ENCODE measurements around the gene CCDC68. TPM values are rescaled to one million over a fixed set of nuclear protein-coding genes. Genes with fewer than 3 reads are reported as not detected.

CCDC68 gene
- total RNA-seq, 1 donor from 2014 or later, result not detected

DNA sequence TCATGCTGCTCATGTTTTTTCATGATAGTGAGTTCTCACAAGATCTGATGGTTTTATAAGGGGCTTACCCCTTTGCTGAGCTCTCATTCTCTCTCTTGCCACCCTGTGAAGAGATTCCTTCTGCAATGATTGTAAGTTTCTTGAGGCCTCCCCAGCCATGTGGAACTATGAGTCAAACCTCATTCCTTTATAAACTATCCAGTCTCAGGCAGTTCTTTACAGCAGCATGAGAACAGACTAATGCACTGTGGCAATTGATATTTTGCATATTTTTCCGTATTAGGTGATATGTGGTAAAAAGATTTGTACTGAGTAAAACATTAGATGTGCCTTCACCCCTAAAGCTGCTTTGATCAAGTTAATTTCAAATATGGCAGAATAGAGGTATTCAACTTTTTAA, 82.2 kb downstream of the CCDC68 start:
- no peak overlapping the region for H3K27ac Mint-ChIP-seq (ENCODE audit: unreplicated experiment)
- TF ChIP-seq, protein P1, sequence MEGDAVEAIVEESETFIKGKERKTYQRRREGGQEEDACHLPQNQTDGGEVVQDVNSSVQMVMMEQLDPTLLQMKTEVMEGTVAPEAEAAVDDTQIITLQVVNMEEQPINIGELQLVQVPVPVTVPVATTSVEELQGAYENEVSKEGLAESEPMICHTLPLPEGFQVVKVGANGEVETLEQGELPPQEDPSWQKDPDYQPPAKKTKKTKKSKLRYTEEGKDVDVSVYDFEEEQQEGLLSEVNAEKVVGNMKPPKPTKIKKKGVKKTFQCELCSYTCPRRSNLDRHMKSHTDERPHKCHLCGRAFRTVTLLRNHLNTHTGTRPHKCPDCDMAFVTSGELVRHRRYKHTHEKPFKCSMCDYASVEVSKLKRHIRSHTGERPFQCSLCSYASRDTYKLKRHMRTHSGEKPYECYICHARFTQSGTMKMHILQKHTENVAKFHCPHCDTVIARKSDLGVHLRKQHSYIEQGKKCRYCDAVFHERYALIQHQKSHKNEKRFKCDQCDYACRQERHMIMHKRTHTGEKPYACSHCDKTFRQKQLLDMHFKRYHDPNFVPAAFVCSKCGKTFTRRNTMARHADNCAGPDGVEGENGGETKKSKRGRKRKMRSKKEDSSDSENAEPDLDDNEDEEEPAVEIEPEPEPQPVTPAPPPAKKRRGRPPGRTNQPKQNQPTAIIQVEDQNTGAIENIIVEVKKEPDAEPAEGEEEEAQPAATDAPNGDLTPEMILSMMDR (IDR thresholded peaks at IDR 0.05; ENCODE audit: partially characterized antibody, unreplicated experiment), result no peak

DNA sequence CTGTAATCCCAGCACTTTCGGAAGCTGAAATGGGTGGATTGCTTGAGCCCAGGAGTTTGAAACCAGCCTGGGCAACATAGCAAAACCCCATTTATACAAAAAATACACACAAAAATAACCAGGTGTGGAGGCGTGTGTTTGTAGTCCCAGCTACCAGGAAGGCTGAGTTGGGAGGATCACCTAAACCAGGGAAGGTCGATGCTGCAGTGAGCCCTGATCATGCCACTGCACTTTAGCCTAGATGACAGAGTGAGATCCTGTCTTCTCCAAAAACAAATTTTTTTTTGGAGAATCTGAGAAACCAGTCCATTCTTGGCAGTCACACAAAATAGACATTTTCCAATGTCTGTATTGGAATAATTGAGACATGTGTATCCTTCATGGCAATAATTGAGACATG, 84.2 kb downstream of the CCDC68 start:
- Mint-ChIP-seq H3K4me1 (ENCODE audit: low read depth, unreplicated experiment) (peaks cover 2% of the 10 kb centered on the region), H3K27ac (ENCODE audit: unreplicated experiment) (no peak overlapping the region), H3K4me3 (ENCODE audit: unreplicated experiment) (no peak overlapping the region), H3K27me3 (ENCODE audit: unreplicated experiment) (no peaks in the 10 kb centered on the region), H3K36me3 (ENCODE audit: unreplicated experiment) (no peaks in the 10 kb centered on the region), H3K9me3 (ENCODE audit: unreplicated experiment) (peaks cover 1% of the 10 kb centered on the region)
- DNase-seq, result no peak
- TF ChIP-seq, protein P1 (IDR thresholded peaks at IDR 0.05; ENCODE audit: partially characterized antibody, unreplicated experiment), result no peak

More for the DNA sequence above, 82.2 kb downstream of the CCDC68 start:
- Mint-ChIP-seq H3K4me3 (ENCODE audit: unreplicated experiment) (no peak overlapping the region), H3K4me1 (ENCODE audit: low read depth, unreplicated experiment) (no peaks in the 10 kb centered on the region), H3K36me3 (ENCODE audit: unreplicated experiment) (no peaks in the 10 kb centered on the region), H3K27me3 (ENCODE audit: unreplicated experiment) (no peaks in the 10 kb centered on the region), H3K9me3 (ENCODE audit: unreplicated experiment) (no peaks in the 10 kb centered on the region)
- DNase-seq, result no peak

DNA sequence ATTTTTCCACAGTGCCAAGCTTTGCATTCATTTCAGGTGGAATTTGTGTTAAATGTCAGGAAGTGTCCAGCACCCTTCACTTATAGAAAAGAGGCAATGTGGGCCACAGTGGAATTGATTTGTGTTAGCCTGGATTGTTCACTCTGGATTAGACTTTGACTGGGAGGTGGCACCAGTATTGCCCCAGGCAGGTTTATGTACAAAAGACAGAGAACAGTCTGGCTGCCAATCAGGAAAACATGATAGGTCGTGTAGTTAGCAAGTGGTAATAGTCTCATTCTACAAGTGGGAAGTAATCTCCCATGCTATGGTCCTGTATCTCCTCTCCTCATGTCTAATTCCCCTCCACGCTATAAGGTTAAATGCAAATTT, 85.4 kb downstream of the CCDC68 start:
- TF ChIP-seq, protein P1 (IDR thresholded peaks at IDR 0.05; ENCODE audit: partially characterized antibody, unreplicated experiment), result no peak
- peaks cover 1% of the 10 kb centered on the region for H3K9me3 Mint-ChIP-seq (ENCODE audit: unreplicated experiment)
- DNase-seq, result no peak
- H3K4me1 Mint-ChIP-seq (ENCODE audit: low read depth, unreplicated experiment), result peaks cover 2% of the 10 kb centered on the region
- no peak overlapping the region for H3K27ac Mint-ChIP-seq (ENCODE audit: unreplicated experiment)
- H3K27me3 Mint-ChIP-seq (ENCODE audit: unreplicated experiment), result no peaks in the 10 kb centered on the region
- no peak overlapping the region for H3K4me3 Mint-ChIP-seq (ENCODE audit: unreplicated experiment)
- H3K36me3 Mint-ChIP-seq (ENCODE audit: unreplicated experiment), result no peaks in the 10 kb centered on the region

DNA sequence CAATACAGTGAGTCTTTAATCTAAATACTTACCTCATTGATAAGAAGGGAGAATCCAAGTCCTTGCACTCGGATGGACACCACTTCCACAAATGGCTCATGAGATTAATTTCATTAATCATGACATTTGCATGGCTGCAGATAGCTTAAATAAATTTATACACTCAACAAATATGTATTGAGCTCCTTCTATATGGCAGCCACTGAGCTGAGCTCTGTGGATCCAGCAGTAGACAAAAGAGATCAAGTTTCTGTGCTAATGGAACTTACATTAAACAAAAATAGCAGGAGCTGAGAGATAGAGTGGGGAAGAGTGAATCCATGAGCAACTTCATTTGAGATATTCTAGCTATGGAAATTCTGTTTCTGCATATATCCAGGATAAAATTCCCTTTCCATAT, 86.6 kb downstream of the CCDC68 start:
- Mint-ChIP-seq H3K4me1 (ENCODE audit: low read depth, unreplicated experiment) (peaks cover 2% of the 10 kb centered on the region), H3K36me3 (ENCODE audit: unreplicated experiment) (no peaks in the 10 kb centered on the region), H3K27me3 (ENCODE audit: unreplicated experiment) (no peaks in the 10 kb centered on the region), H3K27ac (ENCODE audit: unreplicated experiment) (no peak overlapping the region), H3K4me3 (ENCODE audit: unreplicated experiment) (no peak overlapping the region), H3K9me3 (ENCODE audit: unreplicated experiment) (peaks cover 1% of the 10 kb centered on the region)
- no peak for DNase-seq
- TF ChIP-seq, protein P1 (IDR thresholded peaks at IDR 0.05; ENCODE audit: partially characterized antibody, unreplicated experiment), result no peak

DNA sequence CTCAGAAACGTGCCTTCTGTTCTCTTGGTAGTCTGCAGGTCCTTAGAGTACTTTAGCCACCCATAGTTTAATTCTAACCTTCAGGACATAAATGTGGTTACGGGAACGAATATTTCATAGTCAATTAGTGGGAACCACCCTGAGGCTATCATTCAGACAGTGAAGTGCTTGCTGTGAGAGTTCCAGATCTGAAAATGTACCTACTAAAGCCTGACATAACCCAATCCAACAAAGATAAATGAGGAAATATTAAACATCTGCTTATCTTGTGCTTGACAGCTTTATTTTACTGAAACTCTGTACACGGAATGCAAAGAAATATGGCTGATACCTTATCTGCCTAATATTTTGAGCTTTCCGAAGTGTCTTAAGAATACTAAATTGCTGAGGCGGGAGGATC, 88.0 kb downstream of the CCDC68 start:
- no peaks in the 10 kb centered on the region for H3K27me3 Mint-ChIP-seq (ENCODE audit: unreplicated experiment)
- no peak overlapping the region for H3K4me3 Mint-ChIP-seq (ENCODE audit: unreplicated experiment)
- H3K36me3 Mint-ChIP-seq (ENCODE audit: unreplicated experiment), result no peaks in the 10 kb centered on the region
- no peak overlapping the region for H3K27ac Mint-ChIP-seq (ENCODE audit: unreplicated experiment)
- H3K4me1 Mint-ChIP-seq (ENCODE audit: low read depth, unreplicated experiment), result peaks cover 2% of the 10 kb centered on the region
- no peak for DNase-seq
- TF ChIP-seq, protein P1 (IDR thresholded peaks at IDR 0.05; ENCODE audit: partially characterized antibody, unreplicated experiment), result no peak
- H3K9me3 Mint-ChIP-seq (ENCODE audit: unreplicated experiment), result peaks cover 1% of the 10 kb centered on the region
